ENCODE results near the gene ASAH2. TPM values are rescaled to one million over a fixed set of nuclear protein-coding genes. Genes with fewer than 3 reads are reported as not detected.

Gene ASAH2
- total and polyA plus RNA-seq, 3 donors from 2014 or later, result 5.5 to 8.7 (median 5.6) TPM

DNA sequence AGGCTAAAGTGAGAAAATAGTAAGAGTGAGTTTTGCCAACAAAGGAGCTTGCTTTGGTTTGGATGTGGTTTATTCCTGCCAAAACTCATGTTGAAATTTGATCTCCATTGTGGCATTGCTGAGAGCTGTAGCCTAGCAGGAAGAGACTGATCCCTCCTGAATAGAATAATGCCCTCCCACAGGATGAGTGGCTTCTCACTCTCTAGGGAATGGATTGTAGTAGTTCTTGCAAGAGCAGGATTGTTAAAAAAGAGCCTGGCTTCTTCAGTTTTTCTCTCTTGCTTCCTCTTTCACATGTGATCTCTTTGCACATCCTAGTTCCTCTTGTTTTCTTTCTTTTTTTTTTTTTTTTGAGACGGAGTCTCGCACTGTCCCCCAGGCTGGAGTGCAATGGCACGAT lies 34.4 kb downstream of the ASAH2 start:
- no peak for DNase-seq
- Histone ChIP-seq H3K9me3 (no peaks in the 10 kb centered on the region), H3K27me3 (no peaks in the 10 kb centered on the region), H3K27ac (no peak overlapping the region), H3K36me3 (ENCODE audit: low read depth, missing control alignments) (no peaks in the 10 kb centered on the region), H3K4me3 (no peak overlapping the region), H3K4me1 (no peaks in the 10 kb centered on the region)
- 70 to 82% methylated on average over 3 of the region's 3 CpGs for WGBS, 2 donors
- TF ChIP-seq POLR2A (IDR thresholded peaks at IDR 0.05), result no peak
- TF ChIP-seq CTCF (IDR thresholded peaks at IDR 0.05), result no peak
- intact Hi-C loops (cut with DNase I; ENCODE audit: low total_unique reads), result no loop called here

DNA sequence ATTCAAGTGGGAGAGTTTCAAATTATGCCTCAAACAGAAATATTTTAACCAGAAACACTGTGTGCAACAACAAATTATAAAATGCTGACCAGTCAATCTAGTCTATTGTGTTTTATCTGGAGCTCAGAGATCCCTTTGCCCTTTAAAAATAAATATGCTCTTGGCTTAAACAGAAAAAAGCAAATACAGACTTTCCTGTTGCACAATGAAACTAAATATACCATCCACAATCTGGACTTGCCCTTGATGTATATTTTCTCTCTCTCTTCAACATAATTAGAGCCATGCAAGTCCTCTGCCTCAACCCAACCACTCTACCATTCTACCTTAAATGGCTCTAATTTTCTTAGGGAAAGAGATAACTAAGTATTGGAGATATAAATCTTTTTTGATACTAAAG lies 34.9 kb downstream of the ASAH2 start:
- no peaks in the 10 kb centered on the region for H3K27me3 ChIP-seq
- H3K9me3 ChIP-seq, result no peaks in the 10 kb centered on the region
- no peak for DNase-seq
- H3K27ac ChIP-seq, result no peak overlapping the region
- H3K36me3 ChIP-seq (ENCODE audit: low read depth, missing control alignments), result no peaks in the 10 kb centered on the region
- intact Hi-C loops (cut with DNase I; ENCODE audit: low total_unique reads), result no loop called here
- H3K4me1 ChIP-seq, result no peaks in the 10 kb centered on the region
- H3K4me3 ChIP-seq, result no peak overlapping the region
- TF ChIP-seq POLR2A (IDR thresholded peaks at IDR 0.05), result no peak
- no peak for TF ChIP-seq CTCF (IDR thresholded peaks at IDR 0.05)

GRCh38 chr10:50211670-50212069 lies 39.6 kb downstream of the ASAH2 start:
- Histone ChIP-seq H3K4me1 (no peaks in the 10 kb centered on the region), H3K4me3 (no peak overlapping the region), H3K27me3 (no peaks in the 10 kb centered on the region), H3K27ac (no peak overlapping the region), H3K9me3 (no peaks in the 10 kb centered on the region), H3K36me3 (ENCODE audit: low read depth, missing control alignments) (no peaks in the 10 kb centered on the region)
- TF ChIP-seq CTCF (IDR thresholded peaks at IDR 0.05) (no peak), POLR2A (IDR thresholded peaks at IDR 0.05) (no peak)
- 88 to 96% methylated on average over 3 of the region's 3 CpGs for WGBS, 2 donors
- DNase-seq, result no peak
- intact Hi-C loops (cut with DNase I; ENCODE audit: low total_unique reads), result no loop called here

GRCh38 chr10:50210876-50211275 lies 40.4 kb downstream of the ASAH2 start:
- DNase-seq, result no peak

More at GRCh38 chr10:50210876-50211275, 40.4 kb downstream of the ASAH2 start:
- H3K27me3 ChIP-seq, result no peaks in the 10 kb centered on the region
- H3K4me3 ChIP-seq, result no peak overlapping the region
- H3K36me3 ChIP-seq (ENCODE audit: low read depth, missing control alignments), result no peaks in the 10 kb centered on the region
- intact Hi-C loops (cut with DNase I; ENCODE audit: low total_unique reads), result no loop called here
- no peak overlapping the region for H3K27ac ChIP-seq
- no peaks in the 10 kb centered on the region for H3K9me3 ChIP-seq
- no peaks in the 10 kb centered on the region for H3K4me1 ChIP-seq
- no peak for TF ChIP-seq CTCF (IDR thresholded peaks at IDR 0.05)
- no peak for TF ChIP-seq POLR2A (IDR thresholded peaks at IDR 0.05)

Other genes with a start within 250 kb of the ASAH2 start
- 10 to 100 TPM; 34.4 to 43.5 TPM for gene WASHC2A, start 183.6 kb downstream of the ASAH2 start, total RNA-seq
- 27.7 TPM for gene WASHC2A, start 183.6 kb downstream of the ASAH2 start, polyA plus RNA-seq (ENCODE audit: insufficient read depth, low read depth, low replicate concordance)